Left lobe of liver (tissue), 1 donor: ENCODE results near the gene CD96. TPM values are rescaled to one million over a fixed set of nuclear protein-coding genes. Genes with fewer than 3 reads are reported as not detected.

ENCODE experiments used
- total RNA-seq: library from RNA; stranded (reverse); gene quantifications from one replicate; pipeline ENCODE4 v1.2.1, GENCODE V29; 2021
- donor health status: DM: no; HTN: yes; CAD: no.

Gene CD96
- total RNA-seq, 1 donor from 2014 or later, result 0.40 TPM

Other genes with a start within 250 kb of the CD96 start
- 0.20 TPM for gene ZBED2, start 53.1 kb downstream of the CD96 start, total RNA-seq
- gene PLCXD2, start 132.5 kb downstream of the CD96 start, total RNA-seq, result 20.0 TPM